Sigmoid colon (tissue), 7 donors: Measurements from ENCODE around the gene PCDHGA2. TPM values are rescaled to one million over a fixed set of nuclear protein-coding genes. Genes with fewer than 3 reads are reported as not detected.
"Not testable (repeated sequence)": the region's sequence is repeated elsewhere in the genome, so short reads cannot be mapped to it uniquely, and the experiment has no call there.

Source experiments
- DNase-seq: peaks from one replicate; pipeline ENCODE4 v3.0.0-alpha.2; 2019
- H3K27ac ChIP-seq, 4 donors: fragments of 200-600 bp; sonication (generic); one replicate each; pipeline ENCODE4 v1.5.1; 2016 to 2019; ENCODE audit warnings: mild to moderate bottlenecking in 1 of 4
- H3K27me3 ChIP-seq, 3 donors: fragments of 200-600 bp; sonication (generic); one replicate each; pipeline ENCODE4 v1.5.1; 2019; ENCODE audit warnings: mild to moderate bottlenecking in 1 of 3
- H3K36me3 ChIP-seq, 4 donors: fragments of 200-600 bp; sonication (generic); one replicate each; pipeline ENCODE4 v1.5.1; 2016 to 2019
- H3K4me1 ChIP-seq, 4 donors: fragments of 200-600 bp; sonication (generic); one replicate each; pipeline ENCODE4 v1.5.1; 2017 to 2019
- H3K4me3 ChIP-seq, 4 donors: fragments of 200-600 bp; sonication (generic); one replicate each; pipeline ENCODE4 v1.5.1; 2017 to 2019; ENCODE audit warnings: mild to moderate bottlenecking in 2 of 4, moderate library complexity in 1 of 4
- H3K9me3 ChIP-seq, 4 donors: fragments of 200-600 bp in 3 of 4; sonication (generic) in 3 of 4; one replicate each; pipeline versions ENCODE4 v1.5.1 to v1.6.1; 2013 to 2019
- EP300 ChIP-seq, 4 donors: sonication (generic); formaldehyde crosslinking; IDR thresholded peaks; one replicate each; pipeline ENCODE4 v1.6.1; 2017; ENCODE audit warnings: antibody characterized with exemption in 4 of 4
- POLR2A ChIP-seq, 2 donors: fragments of 450-650 bp; IDR thresholded peaks; one replicate each; pipeline ENCODE4 v1.6.1; 2016; ENCODE audit warnings: antibody characterized with exemption in 2 of 2, mild to moderate bottlenecking in 2 of 2, moderate library complexity in 2 of 2
- POLR2AphosphoS5 ChIP-seq, 4 donors: sonication (generic); formaldehyde crosslinking; IDR thresholded peaks; one replicate each; pipeline ENCODE4 v1.6.1; 2017; ENCODE audit warnings: antibody characterized with exemption in 4 of 4
- WGBS, 2 donors: extraction: QIAGEN DNeasy Blood & Tissue Kit; methylation state at CpG; one replicate each; pipeline ENCODE4 v1.1.7; 2013; 5-methylcytosine and 5-hydroxymethylcytosine counted together
- intact Hi-C: fragments of 100-400 bp; cut with DNase I; formaldehyde crosslinking; loops from one replicate; pipeline ENCODE4 v1.15.1; 2023
- polyA plus RNA-seq, 3 donors: library from polyadenylated mRNA; stranded (reverse); fragments of 200-250 nt; gene quantifications; one replicate each; pipeline ENCODE4 v1.2.3, GENCODE V29; 2013
- total RNA-seq, 4 donors: library from RNA; depleted of rRNA; stranded (reverse); fragments of >200 nt; gene quantifications; one replicate each; pipeline ENCODE4 v1.1.0, GENCODE V29; 2016
- TF ChIP-seq, protein P1 (sequence below), 4 experiments: fragments of 450-650 bp in 3 of 4; fragments of 200-600 bp in 1 of 4; IDR thresholded peaks; one replicate each; pipeline ENCODE4 v1.5.1; 2016 to 2019; ENCODE audit warnings: antibody characterized with exemption in 4 of 4, mild to moderate bottlenecking in 3 of 4, moderate library complexity in 2 of 4
- donor health status: healthy with polysubstance abuse.
- donor health status: Bipolar disorder and iron deficiency.
- donor health status: healthy.

PCDHGA2 gene
- total and polyA plus RNA-seq, 7 donors = 0.47 to 4.9 (median 3.6) TPM; not detected in 2

DNA sequence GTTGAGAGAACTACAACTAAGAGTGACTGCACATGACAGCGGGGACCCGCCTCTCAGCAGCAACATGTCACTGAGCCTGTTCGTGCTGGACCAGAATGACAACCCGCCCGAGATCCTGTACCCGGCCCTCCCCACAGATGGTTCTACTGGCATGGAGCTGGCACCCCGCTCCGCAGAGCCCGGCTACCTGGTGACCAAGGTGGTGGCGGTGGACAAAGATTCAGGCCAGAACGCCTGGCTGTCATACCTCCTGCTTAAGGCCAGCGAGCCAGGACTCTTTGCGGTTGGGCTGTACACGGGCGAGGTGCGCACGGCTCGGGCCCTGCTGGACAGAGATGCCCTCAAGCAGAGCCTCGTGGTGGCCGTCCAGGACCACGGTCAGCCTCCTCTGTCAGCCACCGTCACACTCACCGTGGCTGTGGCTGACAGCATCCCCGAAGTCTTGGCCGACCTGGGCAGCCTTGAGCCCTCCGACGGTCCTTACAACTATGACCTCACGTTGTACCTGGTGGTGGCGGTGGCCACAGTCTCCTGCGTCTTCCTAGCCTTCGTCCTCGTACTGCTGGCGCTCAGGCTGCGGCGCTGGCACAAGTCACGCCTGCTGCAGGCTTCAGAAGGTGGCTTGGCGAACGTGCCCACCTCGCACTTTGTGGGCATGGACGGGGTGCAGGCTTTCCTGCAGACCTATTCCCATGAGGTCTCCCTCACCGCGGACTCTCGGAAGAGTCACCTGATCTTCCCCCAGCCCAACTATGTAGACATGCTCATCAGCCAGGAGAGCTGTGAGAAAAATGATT, 46.1 kb downstream of the PCDHGA2 start:
- H3K4me1 ChIP-seq = no peaks in the 10 kb centered on the region
- H3K9me3 ChIP-seq = peaks cover 37 to 89% (median 73%) of the 10 kb centered on the region in 4 donors
- 58 to 71% methylated on average over 43 of the region's 43 CpGs for WGBS, 2 donors
- no peak overlapping the region for H3K4me3 ChIP-seq
- peaks cover 0 to 9% (median 0%) of the 10 kb centered on the region in 3 donors for H3K27me3 ChIP-seq
- no peak for TF ChIP-seq POLR2A (IDR thresholded peaks at IDR 0.05)
- TF ChIP-seq, protein P1, sequence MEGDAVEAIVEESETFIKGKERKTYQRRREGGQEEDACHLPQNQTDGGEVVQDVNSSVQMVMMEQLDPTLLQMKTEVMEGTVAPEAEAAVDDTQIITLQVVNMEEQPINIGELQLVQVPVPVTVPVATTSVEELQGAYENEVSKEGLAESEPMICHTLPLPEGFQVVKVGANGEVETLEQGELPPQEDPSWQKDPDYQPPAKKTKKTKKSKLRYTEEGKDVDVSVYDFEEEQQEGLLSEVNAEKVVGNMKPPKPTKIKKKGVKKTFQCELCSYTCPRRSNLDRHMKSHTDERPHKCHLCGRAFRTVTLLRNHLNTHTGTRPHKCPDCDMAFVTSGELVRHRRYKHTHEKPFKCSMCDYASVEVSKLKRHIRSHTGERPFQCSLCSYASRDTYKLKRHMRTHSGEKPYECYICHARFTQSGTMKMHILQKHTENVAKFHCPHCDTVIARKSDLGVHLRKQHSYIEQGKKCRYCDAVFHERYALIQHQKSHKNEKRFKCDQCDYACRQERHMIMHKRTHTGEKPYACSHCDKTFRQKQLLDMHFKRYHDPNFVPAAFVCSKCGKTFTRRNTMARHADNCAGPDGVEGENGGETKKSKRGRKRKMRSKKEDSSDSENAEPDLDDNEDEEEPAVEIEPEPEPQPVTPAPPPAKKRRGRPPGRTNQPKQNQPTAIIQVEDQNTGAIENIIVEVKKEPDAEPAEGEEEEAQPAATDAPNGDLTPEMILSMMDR (IDR thresholded peaks at IDR 0.05) = no peak
- intact Hi-C loops = no loop called here
- DNase-seq = no peak
- no peak overlapping the region for H3K27ac ChIP-seq
- peaks cover 0 to 6% (median 0%) of the 10 kb centered on the region in 4 donors for H3K36me3 ChIP-seq

DNA sequence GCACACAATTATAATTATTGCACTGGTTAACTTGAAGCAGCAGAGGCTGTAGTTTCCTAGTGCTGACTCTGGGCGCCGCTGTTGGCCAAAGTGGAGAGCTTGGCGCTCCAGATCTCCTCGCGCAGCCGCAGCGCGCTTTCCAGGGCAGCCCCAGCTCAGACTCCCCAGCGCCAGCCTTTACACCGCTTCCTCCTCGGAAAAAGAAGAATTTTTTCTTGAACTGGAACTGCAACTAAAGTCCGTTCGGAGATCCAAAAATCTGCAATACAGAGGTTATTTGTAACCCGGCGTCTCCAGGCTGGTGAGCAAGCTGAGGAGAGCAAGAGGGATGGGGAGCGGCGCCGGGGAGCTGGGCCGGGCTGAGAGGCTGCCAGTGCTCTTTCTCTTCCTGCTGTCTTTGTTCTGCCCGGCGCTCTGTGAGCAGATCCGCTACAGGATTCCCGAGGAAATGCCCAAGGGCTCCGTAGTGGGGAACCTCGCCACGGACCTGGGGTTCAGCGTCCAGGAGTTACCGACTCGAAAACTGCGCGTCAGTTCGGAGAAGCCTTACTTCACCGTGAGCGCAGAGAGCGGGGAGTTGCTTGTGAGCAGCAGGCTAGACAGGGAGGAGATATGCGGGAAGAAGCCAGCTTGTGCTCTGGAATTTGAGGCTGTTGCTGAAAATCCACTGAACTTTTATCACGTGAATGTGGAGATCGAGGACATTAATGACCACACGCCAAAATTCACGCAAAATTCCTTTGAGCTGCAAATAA, 49.2 kb downstream of the PCDHGA2 start, which contains the start of gene PCDHGB4:
TSS of gene PCDHGB4 (plus strand) at position 142 of the 755 bp plus-strand sequence. CDS start at position 329, 187 bp downstream.
- H3K36me3 ChIP-seq, H3K4me1 ChIP-seq, H3K27ac ChIP-seq, H3K4me3 ChIP-seq, intact Hi-C loops, DNase-seq, H3K27me3 ChIP-seq: not testable (repeated sequence)
- H3K9me3 ChIP-seq = peaks cover 39 to 95% (median 73%) of the 10 kb centered on the region in 4 donors
- TF ChIP-seq, protein P1 (IDR thresholded peaks at IDR 0.05) = peak in 1 of 4 experiments; percentile 13
- WGBS, 2 donors = 17 to 42% methylated on average over 21 to 22 of the region's 40 CpGs

DNA sequence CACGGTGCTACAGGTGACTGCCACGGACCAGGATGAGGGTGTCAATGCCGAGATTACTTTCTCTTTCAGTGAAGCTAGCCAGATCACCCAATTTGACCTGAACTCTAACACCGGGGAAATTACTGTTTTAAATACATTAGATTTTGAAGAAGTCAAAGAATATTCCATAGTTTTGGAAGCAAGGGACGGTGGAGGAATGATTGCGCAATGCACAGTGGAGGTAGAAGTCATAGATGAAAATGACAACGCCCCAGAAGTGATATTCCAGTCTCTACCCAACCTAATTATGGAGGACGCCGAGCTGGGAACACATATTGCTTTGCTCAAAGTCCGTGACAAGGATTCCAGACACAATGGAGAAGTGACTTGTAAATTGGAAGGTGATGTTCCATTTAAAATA, 50.1 kb downstream of the PCDHGA2 start:
- Histone ChIP-seq H3K27ac (no peak overlapping the region), H3K4me1 (no peaks in the 10 kb centered on the region), H3K36me3 (peaks cover 0 to 6% (median 0%) of the 10 kb centered on the region in 4 donors), H3K9me3 (peaks cover 40 to 95% (median 73%) of the 10 kb centered on the region in 4 donors), H3K27me3 (peaks cover 0 to 12% (median 0%) of the 10 kb centered on the region in 3 donors), H3K4me3 (no peak overlapping the region)
- TF ChIP-seq POLR2AphosphoS5 (IDR thresholded peaks at IDR 0.05) (no peak), EP300 (IDR thresholded peaks at IDR 0.05) (no peak), POLR2A (IDR thresholded peaks at IDR 0.05) (no peak)
- TF ChIP-seq, protein P1 (IDR thresholded peaks at IDR 0.05) = no peak
- intact Hi-C loops = no loop called here
- WGBS, 2 donors = 51 to 64% methylated on average over 10 of the region's 10 CpGs
- no peak for DNase-seq

DNA sequence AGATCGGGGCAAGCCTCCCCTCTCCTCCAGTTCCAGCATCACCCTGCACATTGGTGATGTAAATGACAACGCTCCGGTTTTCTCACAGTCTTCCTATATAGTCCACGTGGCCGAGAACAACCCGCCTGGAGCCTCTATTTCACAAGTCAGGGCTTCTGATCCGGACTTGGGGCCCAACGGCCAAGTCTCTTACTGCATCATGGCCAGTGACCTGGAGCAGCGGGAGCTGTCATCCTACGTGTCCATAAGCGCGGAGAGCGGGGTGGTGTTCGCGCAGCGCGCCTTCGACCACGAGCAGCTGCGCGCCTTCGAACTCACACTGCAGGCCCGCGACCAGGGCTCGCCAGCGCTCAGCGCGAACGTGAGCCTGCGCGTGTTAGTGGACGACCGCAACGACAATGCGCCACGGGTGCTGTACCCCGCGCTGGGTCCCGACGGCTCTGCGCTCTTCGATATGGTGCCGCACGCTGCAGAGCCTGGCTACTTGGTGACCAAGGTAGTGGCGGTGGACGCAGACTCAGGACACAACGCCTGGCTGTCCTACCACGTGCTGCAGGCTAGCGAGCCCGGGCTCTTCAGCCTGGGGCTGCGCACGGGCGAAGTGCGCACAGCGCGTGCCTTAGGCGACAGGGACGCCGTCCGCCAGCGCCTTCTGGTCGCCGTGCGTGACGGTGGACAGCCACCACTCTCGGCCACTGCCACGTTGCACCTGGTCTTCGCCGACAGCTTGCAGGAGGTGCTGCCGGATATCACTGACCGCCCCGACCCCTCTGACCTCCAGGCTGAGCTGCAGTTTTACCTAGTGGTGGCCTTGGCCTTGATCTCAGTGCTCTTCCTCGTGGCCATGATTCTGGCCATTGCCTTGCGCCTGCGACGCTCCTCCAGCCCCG, 50.8 kb downstream of the PCDHGA2 start:
- Histone ChIP-seq H3K4me3 (no peak overlapping the region), H3K9me3 (peaks cover 37 to 95% (median 72%) of the 10 kb centered on the region in 4 donors), H3K36me3 (peaks cover 0 to 6% (median 0%) of the 10 kb centered on the region in 4 donors), H3K27me3 (peaks cover 0 to 17% (median 0%) of the 10 kb centered on the region in 3 donors), H3K27ac (no peak overlapping the region), H3K4me1 (no peaks in the 10 kb centered on the region)
- WGBS, 2 donors = 45 to 73% methylated on average over 77 of the region's 77 CpGs
- intact Hi-C loops = no loop called here
- TF ChIP-seq POLR2A (IDR thresholded peaks at IDR 0.05) = no peak
- TF ChIP-seq EP300 (IDR thresholded peaks at IDR 0.05) = no peak
- no peak for TF ChIP-seq POLR2AphosphoS5 (IDR thresholded peaks at IDR 0.05)
- TF ChIP-seq, protein P1 (IDR thresholded peaks at IDR 0.05) = no peak
- DNase-seq = no peak
